ENCODE results near the gene TCF23. TPM values are rescaled to one million over a fixed set of nuclear protein-coding genes. Genes with fewer than 3 reads are reported as not detected.

The TCF23 gene
- total and polyA plus RNA-seq, 9 donors = 8.4 to 72.2 (median 41.7) TPM

- intact Hi-C loops (cut with DNase I) = no loop called here
- TF ChIP-seq POLR2A (IDR thresholded peaks at IDR 0.05) = no peak
- no peak for TF ChIP-seq CTCF (IDR thresholded peaks at IDR 0.05)
- no peak for TF ChIP-seq EP300 (IDR thresholded peaks at IDR 0.05)
- 65 to 84% (median 81%) methylated on average over 2 of the region's 2 CpGs for WGBS, 3 donors
- no peaks in the 10 kb centered on the region for H3K27me3 ChIP-seq
- no peaks in the 10 kb centered on the region for H3K4me1 ChIP-seq (ENCODE audit: insufficient read depth)
- no peak overlapping the region for H3K4me3 ChIP-seq
- no peaks in the 10 kb centered on the region for H3K36me3 ChIP-seq
- DNase-seq = no peak
- no peaks in the 10 kb centered on the region for H3K9me3 ChIP-seq
- no peak overlapping the region for H3K27ac ChIP-seq
Measured at GRCh38 chr2:27198627-27199026, 49.8 kb downstream of the TCF23 start.

GRCh38 chr2:27199241-27199640 lies 50.4 kb downstream of the TCF23 start:
- H3K4me1 ChIP-seq (ENCODE audit: insufficient read depth) = no peaks in the 10 kb centered on the region
- H3K36me3 ChIP-seq = no peaks in the 10 kb centered on the region
- WGBS, 3 donors = 44 to 59% (median 58%) methylated on average over 2 of the region's 2 CpGs
- intact Hi-C loops (cut with DNase I) = no loop called here
- H3K4me3 ChIP-seq = no peak overlapping the region
- H3K27me3 ChIP-seq = no peaks in the 10 kb centered on the region
- no peak for DNase-seq
- TF ChIP-seq EP300 (IDR thresholded peaks at IDR 0.05) (no peak), CTCF (IDR thresholded peaks at IDR 0.05) (no peak), POLR2A (IDR thresholded peaks at IDR 0.05) (no peak)
- no peaks in the 10 kb centered on the region for H3K9me3 ChIP-seq
- H3K27ac ChIP-seq = no peak overlapping the region

- H3K27ac ChIP-seq = no peak overlapping the region
- no peaks in the 10 kb centered on the region for H3K27me3 ChIP-seq
- 91 to 93% (median 92%) methylated on average over 7 of the region's 7 CpGs for WGBS, 3 donors
- H3K9me3 ChIP-seq = no peaks in the 10 kb centered on the region
- TF ChIP-seq CTCF (IDR thresholded peaks at IDR 0.05) (no peak), POLR2A (IDR thresholded peaks at IDR 0.05) (no peak), EP300 (IDR thresholded peaks at IDR 0.05) (no peak)
- no peak overlapping the region for H3K4me3 ChIP-seq
- intact Hi-C loops (cut with DNase I) = loop anchor here in 1 of 4 donors (10.0 kb wide), 1 partner anchor 237 kb away; no protein-coding TSS in a partner anchor
- no peaks in the 10 kb centered on the region for H3K36me3 ChIP-seq
- peaks cover 2% of the 10 kb centered on the region for H3K4me1 ChIP-seq (ENCODE audit: insufficient read depth)
- DNase-seq = no peak
Measured at GRCh38 chr2:27201675-27202074, 52.9 kb downstream of the TCF23 start.

GRCh38 chr2:27202854-27203253 lies 54.0 kb downstream of the TCF23 start:
- DNase-seq = no peak
- intact Hi-C loops (cut with DNase I) = loop anchor here in 1 of 4 donors (10.0 kb wide), 1 partner anchor 238 kb away; no protein-coding TSS in a partner anchor
- no peak for TF ChIP-seq POLR2A (IDR thresholded peaks at IDR 0.05)
- TF ChIP-seq CTCF (IDR thresholded peaks at IDR 0.05) = no peak
- no peaks in the 10 kb centered on the region for H3K9me3 ChIP-seq
- no peak overlapping the region for H3K27ac ChIP-seq
- H3K27me3 ChIP-seq = no peaks in the 10 kb centered on the region
- 76 to 87% (median 85%) methylated on average over 2 of the region's 2 CpGs for WGBS, 3 donors
- no peaks in the 10 kb centered on the region for H3K36me3 ChIP-seq
- peaks cover 2% of the 10 kb centered on the region for H3K4me1 ChIP-seq (ENCODE audit: insufficient read depth)
- H3K4me3 ChIP-seq = no peak overlapping the region
